Neural progenitor cell (in vitro differentiated cells): ENCODE data around the gene SGTA. TPM values are rescaled to one million over a fixed set of nuclear protein-coding genes. Genes with fewer than 3 reads are reported as not detected.

Source experiments
- DNase-seq: peaks from one replicate; pipeline ENCODE4 v3.0.0-alpha.2; 2016; ENCODE audit warnings: low spot score
- H2AFZ ChIP-seq: fragments of 200-600 bp; sonication (generic); replicated peaks from 2 replicates; pipeline ENCODE4 v1.6.1; 2016; ENCODE audit warnings: antibody characterized with exemption
- H3F3A ChIP-seq: fragments of 200-600 bp; sonication (generic); 2 replicates; pipeline ENCODE4 v1.6.1; 2016; ENCODE audit warnings: antibody characterized with exemption, low read depth
- H3K27ac ChIP-seq: fragments of 200-600 bp; sonication (generic); 2 replicates; pipeline ENCODE4 v1.5.1; 2016; ENCODE audit warnings: mild to moderate bottlenecking
- H3K27me3 ChIP-seq: fragments of 200-600 bp; sonication (generic); 2 replicates; pipeline ENCODE4 v1.6.1; 2016; ENCODE audit warnings: mild to moderate bottlenecking, moderate library complexity
- H3K36me3 ChIP-seq: fragments of 200-600 bp; sonication (generic); 2 replicates; pipeline ENCODE4 v1.5.1; 2016
- H3K4me1 ChIP-seq: fragments of 200-600 bp; sonication (generic); 2 replicates; pipeline ENCODE4 v1.6.1; 2016; ENCODE audit warnings: mixed run types
- H3K4me2 ChIP-seq: fragments of 200-600 bp; sonication (generic); 2 replicates; pipeline ENCODE4 v1.6.1; 2016
- H3K4me3 ChIP-seq: fragments of 200-600 bp; sonication (generic); 2 replicates; pipeline ENCODE4 v1.5.1; 2016
- H3K79me2 ChIP-seq: fragments of 200-600 bp; sonication (generic); 2 replicates; pipeline ENCODE4 v1.6.1; 2016; ENCODE audit warnings: low read depth
- H3K9ac ChIP-seq: fragments of 200-600 bp; sonication (generic); 2 replicates; pipeline ENCODE4 v1.6.1; 2016
- H3K9me3 ChIP-seq: fragments of 200-600 bp; sonication (generic); 2 replicates; pipeline ENCODE4 v1.5.1; 2016; ENCODE audit warnings: low read depth
- H4K20me1 ChIP-seq: fragments of 200-600 bp; sonication (generic); 2 replicates; pipeline ENCODE4 v1.6.1; 2016; ENCODE audit warnings: low read depth
- H3K27ac Mint-ChIP-seq: 3 replicates; pipeline ENCODE4 v1.8.0; 2021; ENCODE audit warnings: mixed read lengths
- H3K27me3 Mint-ChIP-seq: 2 replicates; pipeline ENCODE4 v1.8.0; 2022; ENCODE audit warnings: low read depth, mild to moderate bottlenecking, inconsistent platforms, moderate library complexity, mixed read lengths; ENCODE audit not compliant: insufficient read depth
- H3K36me3 Mint-ChIP-seq: 3 replicates; pipeline ENCODE4 v1.8.0; 2021; ENCODE audit warnings: mixed read lengths
- H3K4me1 Mint-ChIP-seq: 3 replicates; pipeline ENCODE4 v1.8.0; 2021; ENCODE audit warnings: mixed read lengths
- H3K4me3 Mint-ChIP-seq: 3 replicates; pipeline ENCODE4 v1.8.0; 2021; ENCODE audit warnings: mild to moderate bottlenecking, moderate library complexity, mixed read lengths
- H3K9me3 Mint-ChIP-seq: 3 replicates; pipeline ENCODE4 v1.8.0; 2020; ENCODE audit warnings: mixed read lengths
- CTCF ChIP-seq: fragments of 200-600 bp; sonication (generic); IDR thresholded peaks from 2 replicates; pipeline ENCODE4 v1.5.1; 2017; ENCODE audit warnings: antibody characterized with exemption, mild to moderate bottlenecking
- EZH2 ChIP-seq: fragments of 200-600 bp; sonication (generic); IDR thresholded peaks from 2 replicates; pipeline ENCODE4 v1.6.1; 2017; ENCODE audit warnings: antibody characterized with exemption, mild to moderate bottlenecking, moderate library complexity
- EZH2phosphoT487 ChIP-seq: fragments of 200-600 bp; sonication (generic); IDR thresholded peaks from 2 replicates; pipeline ENCODE4 v1.6.1; 2017; ENCODE audit warnings: antibody characterized with exemption
- total RNA-seq: library from RNA; depleted of rRNA; stranded (reverse); fragments of >200 nt; gene quantifications from 2 replicates; pipeline ENCODE4 v1.2.3, GENCODE V29; 2015; ENCODE audit warnings: low replicate concordance

The SGTA gene
- total RNA-seq, 1 donor from 2014 or later = 30.9 TPM

DNA sequence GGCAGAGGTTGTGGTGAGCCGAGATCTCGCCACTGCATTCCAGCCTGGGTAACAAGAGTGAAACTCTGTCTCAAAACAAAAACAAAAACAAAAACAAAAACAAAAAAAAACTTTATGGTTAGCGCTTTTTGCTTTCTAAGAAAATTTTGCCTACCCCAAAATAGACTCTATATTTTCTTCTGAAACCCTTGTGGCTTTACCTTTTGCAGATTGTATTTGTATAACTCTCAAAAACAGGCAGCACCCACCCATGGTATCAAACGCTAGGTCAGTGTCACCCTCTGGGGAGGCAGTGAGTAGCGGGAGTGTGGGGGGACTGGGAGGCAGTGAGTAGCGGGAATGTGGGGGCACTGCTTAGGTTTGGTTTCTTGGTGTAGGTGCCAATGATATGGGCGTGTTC lies 35.7 kb downstream of the SGTA start:
- no peaks in the 10 kb centered on the region for H3F3A ChIP-seq
- peaks cover 21% of the 10 kb centered on the region for H3K27me3 Mint-ChIP-seq
- no peak overlapping the region for H2AFZ ChIP-seq
- H3K4me2 ChIP-seq = no peak overlapping the region
- no peaks in the 10 kb centered on the region for H3K9me3 Mint-ChIP-seq
- H3K27ac Mint-ChIP-seq = no peak overlapping the region
- H3K4me1 Mint-ChIP-seq = no peaks in the 10 kb centered on the region
- H3K4me3 ChIP-seq = no peak overlapping the region
- no peaks in the 10 kb centered on the region for H3K36me3 ChIP-seq
- no peaks in the 10 kb centered on the region for H3K79me2 ChIP-seq
- H3K9ac ChIP-seq = no peak overlapping the region
- no peak overlapping the region for H3K27ac ChIP-seq
- no peaks in the 10 kb centered on the region for H4K20me1 ChIP-seq
- H3K27me3 ChIP-seq = peaks cover 66% of the 10 kb centered on the region
- H3K4me3 Mint-ChIP-seq = no peak overlapping the region
- H3K9me3 ChIP-seq = no peaks in the 10 kb centered on the region
- DNase-seq = no peak
- H3K4me1 ChIP-seq = no peaks in the 10 kb centered on the region
- TF ChIP-seq CTCF (no peak), EZH2 (no peak), EZH2phosphoT487 (no peak)
- H3K36me3 Mint-ChIP-seq = no peaks in the 10 kb centered on the region

GRCh38 chr19:2744113-2744512 lies 39.0 kb downstream of the SGTA start:
- peaks cover 4% of the 10 kb centered on the region for H3K79me2 ChIP-seq
- no peak overlapping the region for H3K4me2 ChIP-seq
- H3K4me3 ChIP-seq = no peak overlapping the region
- no peaks in the 10 kb centered on the region for H3K36me3 ChIP-seq
- Mint-ChIP-seq H3K27me3 (peaks cover 27% of the 10 kb centered on the region), H3K9me3 (peaks cover 2% of the 10 kb centered on the region), H3K4me3 (no peak overlapping the region), H3K4me1 (peaks cover 7% of the 10 kb centered on the region), H3K36me3 (no peaks in the 10 kb centered on the region), H3K27ac (no peak overlapping the region)
- TF ChIP-seq CTCF (no peak), EZH2 (no peak), EZH2phosphoT487 (no peak)
- no peak overlapping the region for H3K27ac ChIP-seq
- H3F3A ChIP-seq = peaks cover 5% of the 10 kb centered on the region
- H4K20me1 ChIP-seq = peaks cover 14% of the 10 kb centered on the region
- DNase-seq = no peak
- peaks cover 75% of the 10 kb centered on the region for H3K27me3 ChIP-seq
- no peaks in the 10 kb centered on the region for H3K9me3 ChIP-seq
- no peak overlapping the region for H2AFZ ChIP-seq
- H3K9ac ChIP-seq = no peak overlapping the region
- no peaks in the 10 kb centered on the region for H3K4me1 ChIP-seq

- H4K20me1 ChIP-seq = peaks cover 14% of the 10 kb centered on the region
- TF ChIP-seq EZH2 = no peak
- no peak for TF ChIP-seq CTCF
- TF ChIP-seq EZH2phosphoT487 = no peak
- H3K27ac ChIP-seq = no peak overlapping the region
- H2AFZ ChIP-seq = no peak overlapping the region
- H3K79me2 ChIP-seq = peaks cover 6% of the 10 kb centered on the region
- no peak overlapping the region for H3K4me2 ChIP-seq
- Mint-ChIP-seq H3K27me3 (peaks cover 23% of the 10 kb centered on the region), H3K4me1 (peaks cover 13% of the 10 kb centered on the region), H3K9me3 (peaks cover 2% of the 10 kb centered on the region), H3K4me3 (no peak overlapping the region), H3K36me3 (no peaks in the 10 kb centered on the region), H3K27ac (no peak overlapping the region)
- H3K4me1 ChIP-seq = no peaks in the 10 kb centered on the region
- H3K36me3 ChIP-seq = no peaks in the 10 kb centered on the region
- H3K9ac ChIP-seq = no peak overlapping the region
- H3K4me3 ChIP-seq = no peak overlapping the region
- DNase-seq = no peak
- H3K27me3 ChIP-seq = peaks cover 65% of the 10 kb centered on the region
- no peaks in the 10 kb centered on the region for H3K9me3 ChIP-seq
- peaks cover 6% of the 10 kb centered on the region for H3F3A ChIP-seq
These were observed 40.0 kb downstream of the SGTA start for GRCh38 chr19:2743099-2743498.
